IMR-90 (cell line): ENCODE measurements around the gene CDK13. TPM values are rescaled to one million over a fixed set of nuclear protein-coding genes. Genes with fewer than 3 reads are reported as not detected.

ENCODE experiments used
- ATAC-seq: fragments of 200-7000 bp; cut with Tn5 transposase; 2 replicates; pipeline ENCODE4 v1.9.1; 2020; ENCODE audit warnings: low read depth, mild to moderate bottlenecking, moderate library complexity
- BruUV-seq: library from RNA; stranded (reverse); fragments of 400-500 nt; replicated peaks from 2 replicates; lab custom pipeline; 2021; lab: Mats Ljungman, UMichigan
- CTCF ChIA-PET: fragments of 300-600 bp; formaldehyde crosslinking; extraction: SDS; loops from one replicate; lab custom pipeline; 2021; ENCODE audit warnings: antibody characterized with exemption; lab: Yijun Ruan, JAX
- POLR2A ChIA-PET: fragments of 300-600 bp; sonication (Branson Sonifier 250); formaldehyde crosslinking; loops from one replicate; lab custom pipeline; 2022; ENCODE audit warnings: antibody characterized with exemption; ENCODE audit not compliant: unreplicated experiment; lab: Charles Lee
- DNase-seq: peaks from one replicate; pipeline ENCODE4 v3.0.0; 2013
- H2AFZ ChIP-seq: replicated peaks from 2 replicates; pipeline ENCODE3; 2013; ENCODE audit warnings: low read length, mild to moderate bottlenecking; ENCODE audit not compliant: poor library complexity
- H2AK5ac ChIP-seq: 2 replicates; pipeline ENCODE4 v1.6.1; 2013; ENCODE audit warnings: low read depth, low read length, inconsistent platforms
- H2AK9ac ChIP-seq: replicated peaks from 2 replicates; pipeline ENCODE3; 2013; ENCODE audit warnings: mild to moderate bottlenecking, low read depth, low read length, moderate library complexity; ENCODE audit not compliant: poor library complexity
- H2BK120ac ChIP-seq: 2 replicates; pipeline ENCODE4 v1.6.1; 2013; ENCODE audit warnings: low read depth, low read length, inconsistent platforms
- H2BK15ac ChIP-seq: 3 replicates; pipeline ENCODE4 v1.6.1; 2013; ENCODE audit warnings: low read depth, low read length, inconsistent platforms
- H2BK20ac ChIP-seq: 2 replicates; pipeline ENCODE4 v1.6.1; 2013; ENCODE audit warnings: low read depth, mild to moderate bottlenecking, inconsistent platforms, low read length, moderate library complexity
- H2BK5ac ChIP-seq: 2 replicates; pipeline ENCODE4 v1.6.1; 2013; ENCODE audit warnings: mild to moderate bottlenecking, low read depth, low read length, inconsistent platforms; ENCODE audit not compliant: poor library complexity, severe bottlenecking
- H3K14ac ChIP-seq: replicated peaks from 2 replicates; pipeline ENCODE4 v1.6.1; 2013; ENCODE audit warnings: low read depth, low read length, inconsistent platforms
- H3K18ac ChIP-seq: 2 replicates; pipeline ENCODE4 v1.6.1; 2013; ENCODE audit warnings: low read depth, low read length, control low read depth
- H3K23ac ChIP-seq: 2 replicates; pipeline ENCODE4 v1.6.1; 2013; ENCODE audit warnings: low read depth, low read length, inconsistent platforms
- H3K27ac ChIP-seq: 2 replicates; pipeline ENCODE4 v1.5.1; 2013; ENCODE audit warnings: mild to moderate bottlenecking, control low read depth, low read length; ENCODE audit not compliant: insufficient read depth
- H3K27me3 ChIP-seq: 2 replicates; pipeline ENCODE4 v1.6.1; 2013; ENCODE audit warnings: low read length; ENCODE audit not compliant: control insufficient read depth, insufficient read depth
- H3K36me3 ChIP-seq: 2 replicates; pipeline ENCODE4 v1.6.1; 2013; ENCODE audit warnings: low read length, mixed read lengths; ENCODE audit not compliant: control insufficient read depth, insufficient read depth
- H3K4ac ChIP-seq: 2 replicates; pipeline ENCODE4 v1.6.1; 2013; ENCODE audit warnings: low read depth, low read length, inconsistent platforms
- H3K4me1 ChIP-seq: 2 replicates; pipeline ENCODE4 v1.6.1; 2013; ENCODE audit warnings: low read length, mixed read lengths; ENCODE audit not compliant: control insufficient read depth, insufficient read depth
- H3K4me2 ChIP-seq: 2 replicates; pipeline ENCODE4 v1.6.1; 2013; ENCODE audit warnings: low read depth, mild to moderate bottlenecking, control low read depth, low read length, moderate library complexity
- H3K4me3 ChIP-seq: 2 replicates; pipeline ENCODE4 v1.5.1; 2013; ENCODE audit warnings: low read depth, mild to moderate bottlenecking, control low read depth, low read length, moderate library complexity; ENCODE audit not compliant: insufficient read depth
- H3K56ac ChIP-seq: 2 replicates; pipeline ENCODE4 v1.6.1; 2013; ENCODE audit warnings: low read length, inconsistent platforms; ENCODE audit not compliant: insufficient read depth; ENCODE audit errors: extremely low read depth
- H3K79me1 ChIP-seq, 2 experiments: 2 replicates each; pipeline ENCODE4 v1.6.1; 2013; ENCODE audit warnings: low read length in 2 of 2, inconsistent platforms in 1 of 2, low read depth in 1 of 2
- H3K9ac ChIP-seq: 2 replicates; pipeline ENCODE4 v1.6.1; 2013; ENCODE audit warnings: low read depth, low read length, control low read depth
- H3K9me1 ChIP-seq: 2 replicates; pipeline ENCODE4 v1.6.1; 2013; ENCODE audit warnings: low read length, inconsistent platforms; ENCODE audit not compliant: insufficient read depth
- H3K9me3 ChIP-seq: 2 replicates; pipeline ENCODE4 v1.6.1; 2013; ENCODE audit warnings: low read length; ENCODE audit not compliant: control insufficient read depth, insufficient read depth
- H4K20me1 ChIP-seq: 2 replicates; pipeline ENCODE4 v1.6.1; 2013; ENCODE audit warnings: low read length, inconsistent platforms; ENCODE audit not compliant: insufficient read depth
- H4K5ac ChIP-seq: 2 replicates; pipeline ENCODE4 v1.6.1; 2013; ENCODE audit warnings: mild to moderate bottlenecking, low read depth, low read length, control low read depth
- H4K8ac ChIP-seq, 2 experiments: 2 replicates each; pipeline ENCODE4 v1.6.1; 2013; ENCODE audit warnings: low read depth in 2 of 2, low read length in 2 of 2, control low read depth in 1 of 2, inconsistent platforms in 1 of 2
- H4K91ac ChIP-seq: 2 replicates; pipeline ENCODE4 v1.6.1; 2013; ENCODE audit warnings: low read depth, low read length, inconsistent platforms; ENCODE audit not compliant: insufficient read depth
- BHLHE40 ChIP-seq: fragments of 150-350 bp; IDR thresholded peaks from 2 replicates; pipeline ENCODE4 v1.6.1; 2016; ENCODE audit warnings: mild to moderate bottlenecking, low read depth, low read length
- CEBPB ChIP-seq: IDR thresholded peaks from 2 replicates; pipeline ENCODE4 v1.6.1; 2012; ENCODE audit warnings: low read depth, low read length, improper control_type of control experiment
- CHD1 ChIP-seq: IDR thresholded peaks from 2 replicates; pipeline ENCODE4 v1.6.1; 2012; ENCODE audit warnings: low read depth, low read length, improper control_type of control experiment
- CTCF ChIP-seq: conservative IDR thresholded peaks from 2 replicates; pipeline ENCODE4 v1.5.1; 2012; ENCODE audit warnings: mild to moderate bottlenecking, low read depth, low read length, improper control_type of control experiment
- ELK1 ChIP-seq: fragments of 150-350 bp; IDR thresholded peaks from 2 replicates; pipeline ENCODE4 v1.6.1; 2016; ENCODE audit warnings: low read depth, mild to moderate bottlenecking, low read length, moderate library complexity, borderline replicate concordance
- FOS ChIP-seq: fragments of 150-350 bp; IDR thresholded peaks from 2 replicates; pipeline ENCODE4 v1.6.1; 2016; ENCODE audit warnings: low read depth, low read length
- MAFK ChIP-seq: IDR thresholded peaks from 2 replicates; pipeline ENCODE4 v1.6.1; 2012; ENCODE audit warnings: low read depth, low read length, improper control_type of control experiment
- MAZ ChIP-seq: IDR thresholded peaks from 2 replicates; pipeline ENCODE4 v1.6.1; 2012; ENCODE audit warnings: low read depth, mild to moderate bottlenecking, low read length, improper control_type of control experiment, moderate library complexity, borderline replicate concordance
- MXI1 ChIP-seq: IDR thresholded peaks from 2 replicates; pipeline ENCODE4 v1.6.1; 2012; ENCODE audit warnings: low read depth, mild to moderate bottlenecking, low read length, moderate library complexity, borderline replicate concordance
- NFE2L2 ChIP-seq: fragments of 150-350 bp; IDR thresholded peaks from 2 replicates; pipeline ENCODE4 v1.6.1; 2016; ENCODE audit warnings: low read depth, mild to moderate bottlenecking, low read length
- POLR2A ChIP-seq: IDR thresholded peaks from 2 replicates; pipeline ENCODE4 v1.6.1; 2012; ENCODE audit warnings: mild to moderate bottlenecking, low read depth, low read length
- RAD21 ChIP-seq: IDR thresholded peaks from 2 replicates; pipeline ENCODE4 v1.6.1; 2012; ENCODE audit warnings: low read length, improper control_type of control experiment
- RCOR1 ChIP-seq: IDR thresholded peaks from 2 replicates; pipeline ENCODE4 v1.6.1; 2012; ENCODE audit warnings: mild to moderate bottlenecking, low read length, improper control_type of control experiment; ENCODE audit not compliant: insufficient replicate concordance
- RFX5 ChIP-seq: IDR thresholded peaks from 2 replicates; pipeline ENCODE4 v1.8.0; 2012; ENCODE audit warnings: low read depth, mild to moderate bottlenecking, low read length, moderate library complexity
- SMC3 ChIP-seq: fragments of 150-350 bp; IDR thresholded peaks from 2 replicates; pipeline ENCODE4 v1.6.1; 2016; ENCODE audit warnings: low read depth, mild to moderate bottlenecking, antibody characterized with exemption, low read length, moderate library complexity
- USF2 ChIP-seq: fragments of 150-350 bp; IDR thresholded peaks from 2 replicates; pipeline ENCODE4 v1.6.1; 2017; ENCODE audit warnings: mild to moderate bottlenecking, antibody characterized with exemption, low read length, low read depth
- WGBS, 2 experiments: methylation state at CpG; one replicate each; pipeline versions ENCODE4 v1.1.5 to v1.1.7; 2013; ENCODE audit warnings: missing lambda C conversion rate in 2 of 2; ENCODE audit not compliant: insufficient read length in 1 of 2; ENCODE audit errors: extremely low coverage in 2 of 2; 5-methylcytosine and 5-hydroxymethylcytosine counted together
- dilution Hi-C: fragments of 300-500 bp; cut with HindIII; formaldehyde crosslinking; loops from one replicate; pipeline ENCODE4 v1.14.3; 2018; ENCODE audit warnings: low sequenced_read_pairs; ENCODE audit not compliant: unreplicated experiment
- in situ Hi-C: fragments of 300-500 bp; cut with MboI; formaldehyde crosslinking; loops from 3 replicates; pipeline ENCODE4 v1.14.3; 2019; ENCODE audit warnings: low sequenced_read_pairs, inconsistent platforms, mixed read lengths
- intact Hi-C: fragments of 100-400 bp; cut with micrococcal nuclease; formaldehyde crosslinking; loops from 2 replicates; pipeline ENCODE4 v1.10.0; 2022
- polyA plus RNA-seq, 3 experiments: library from polyadenylated mRNA; depleted of rRNA; stranded (reverse); fragments of >200 nt; gene quantifications; 2 replicates each; pipeline ENCODE4 v1.2.3, GENCODE V29; 2012; ENCODE audit warnings: low replicate concordance in 1 of 3
- total RNA-seq: library from RNA; depleted of rRNA; stranded (reverse); fragments of >200 nt; gene quantifications from 2 replicates; pipeline ENCODE4 v1.2.3, GENCODE V29; 2012

CDK13 gene
- total and polyA plus RNA-seq, 2 of the 4 experiments (the other 2 are of a cell fraction) = 20.1 to 50.4 TPM

- Histone ChIP-seq H3K18ac (no peak overlapping the region), H2BK5ac (no peak overlapping the region), H3K4me1 (peaks cover 10% of the 10 kb centered on the region), H3K36me3 (no peaks in the 10 kb centered on the region), H3K56ac (no peak overlapping the region), H3K9me3 (no peaks in the 10 kb centered on the region), H3K9me1 (peaks cover 8% of the 10 kb centered on the region), H2AK5ac (no peak overlapping the region), H2BK20ac (no peak overlapping the region), H2BK15ac (no peak overlapping the region), H4K5ac (no peak overlapping the region), H3K79me1 (peaks cover under 1 to 79% of the 10 kb centered on the region in 2 experiments), H4K8ac (no peak overlapping the region), H2BK120ac (no peak overlapping the region), H4K20me1 (peaks cover 83% of the 10 kb centered on the region), H3K4me3 (no peak overlapping the region), H3K9ac (no peak overlapping the region), H3K23ac (no peak overlapping the region), H4K91ac (no peak overlapping the region), H2AFZ (no peak overlapping the region), H2AK9ac (no peak overlapping the region), H3K27me3 (no peaks in the 10 kb centered on the region), H3K4me2 (no peak overlapping the region), H3K27ac (no peak overlapping the region), H3K14ac (no peak overlapping the region), H3K4ac (no peak overlapping the region)
- TF ChIP-seq CEBPB (no peak), POLR2A (no peak), SMC3 (no peak), RAD21 (no peak), MAZ (no peak), MXI1 (no peak), NFE2L2 (no peak), USF2 (no peak), CHD1 (no peak), ELK1 (no peak), CTCF (no peak), RCOR1 (no peak), FOS (no peak), RFX5 (no peak), BHLHE40 (no peak), MAFK (no peak)
- intact Hi-C loops = no loop called here
- BruUV-seq = no TSS peak
- ChIA-PET POLR2A (no interaction called here), CTCF (no interaction called here)
- DNase-seq = no peak
- no peak for ATAC-seq
- dilution Hi-C loops = no loop called here
- no CpG with 5 or more reads among the region's 2 CpGs for WGBS, 2 experiments
- in situ Hi-C loops = no loop called here
Observed at GRCh38 chr7:39973801-39974200, 23.7 kb downstream of the CDK13 start.
